Caco-2 (cell line): Measurements from ENCODE around the gene ZBTB1. TPM values are rescaled to one million over a fixed set of nuclear protein-coding genes. Genes with fewer than 3 reads are reported as not detected.

ENCODE experiments used
- BruUV-seq: library from RNA; stranded (reverse); fragments of 400-500 nt; replicated peaks from 2 replicates; lab custom pipeline; 2021; lab: Mats Ljungman, UMichigan
- CTCF ChIA-PET: fragments of 300-600 bp; sonication (Branson Sonifier 250); formaldehyde crosslinking; loops from one replicate; lab custom pipeline; 2022; ENCODE audit warnings: antibody characterized with exemption; lab: Charles Lee
- POLR2A ChIA-PET: fragments of 300-600 bp; sonication (Branson Sonifier 250); formaldehyde crosslinking; loops from one replicate; lab custom pipeline; 2022; ENCODE audit warnings: antibody characterized with exemption; lab: Charles Lee
- DNase-seq, 2 experiments: peaks; one replicate each; pipeline versions ENCODE4 v3.0.0 to v3.0.0-alpha.2; 2020 to 2022
- H3K27me3 ChIP-seq: replicated peaks from 2 replicates; pipeline ENCODE4 v1.6.0; 2011; ENCODE audit warnings: low read length; ENCODE audit not compliant: control insufficient read depth, insufficient read depth
- H3K36me3 ChIP-seq: 2 replicates; pipeline ENCODE4 v1.5.1; 2011; ENCODE audit warnings: low read length; ENCODE audit not compliant: control insufficient read depth, insufficient read depth
- H3K4me1 ChIP-seq: fragments of 250-450 bp; sonication (Bioruptor Pico); 2 replicates; pipeline ENCODE4 v1.5.1; 2020; ENCODE audit warnings: mild to moderate bottlenecking
- H3K4me3 ChIP-seq: 2 replicates; pipeline ENCODE4 v1.5.1; 2011; ENCODE audit warnings: low read depth, mild to moderate bottlenecking, control low read depth, low read length
- H3K9me3 ChIP-seq: fragments of 250-450 bp; sonication (Bioruptor Pico); 2 replicates; pipeline ENCODE4 v1.5.1; 2020; ENCODE audit warnings: mild to moderate bottlenecking, moderate library complexity
- H3K27ac Mint-ChIP-seq: one replicate; pipeline ENCODE4 v1.8.0; 2022; ENCODE audit warnings: mixed read lengths; ENCODE audit not compliant: unreplicated experiment
- H3K27me3 Mint-ChIP-seq: one replicate; pipeline ENCODE4 v1.8.0; 2022; ENCODE audit warnings: mixed read lengths; ENCODE audit not compliant: insufficient read depth, unreplicated experiment
- H3K36me3 Mint-ChIP-seq: one replicate; pipeline ENCODE4 v1.8.0; 2022; ENCODE audit warnings: mild to moderate bottlenecking, mixed read lengths; ENCODE audit not compliant: insufficient read depth, unreplicated experiment
- H3K4me1 Mint-ChIP-seq: one replicate; pipeline ENCODE4 v1.8.0; 2022; ENCODE audit warnings: low read depth, mixed read lengths; ENCODE audit not compliant: unreplicated experiment
- H3K4me3 Mint-ChIP-seq: one replicate; pipeline ENCODE4 v1.8.0; 2022; ENCODE audit warnings: mild to moderate bottlenecking, moderate library complexity, mixed read lengths; ENCODE audit not compliant: unreplicated experiment
- H3K9me3 Mint-ChIP-seq: one replicate; pipeline ENCODE4 v1.8.0; 2022; ENCODE audit warnings: mixed read lengths; ENCODE audit not compliant: unreplicated experiment
- CTCF ChIP-seq, 2 experiments: fragments of 200-600 bp in 1 of 2; IDR thresholded peaks; 1 replicate in 1 of 2; 2 replicates in 1 of 2; pipeline versions ENCODE4 v1.5.1 to v1.8.0; 2011 to 2022; ENCODE audit warnings: antibody characterized with exemption in 1 of 2, control low read depth in 1 of 2, inconsistent platforms in 1 of 2, low read depth in 1 of 2, low read length in 1 of 2, mild to moderate bottlenecking in 1 of 2, moderate library complexity in 1 of 2; ENCODE audit not compliant: insufficient read depth in 1 of 2, severe bottlenecking in 1 of 2, unreplicated experiment in 1 of 2
- intact Hi-C: fragments of 100-400 bp; cut with micrococcal nuclease; formaldehyde crosslinking; loops from one replicate; pipeline ENCODE4 v1.10.0; 2022; ENCODE audit not compliant: unreplicated experiment
- total RNA-seq: library from RNA; stranded (reverse); gene quantifications from 2 replicates; pipeline ENCODE4 v1.2.3, GENCODE V29; 2022

The ZBTB1 gene
- total RNA-seq, 1 experiment from 2014 or later = 34.3 TPM

GRCh38 chr14:64465191-64465822 lies 39.3 kb upstream of the ZBTB1 start, which contains the start of gene AKAP5:
Gene AKAP5 (plus strand): TSS chr14:64465499. CDS start chr14:64468395, 2,896 bp downstream.
- H3K27ac Mint-ChIP-seq = peak within 1 kb of the TSS; percentile 93
- peak within 1 kb of the TSS; percentile 96 for H3K4me3 Mint-ChIP-seq
- Histone ChIP-seq H3K36me3 (no peaks in the 10 kb centered on the region), H3K4me3 (peak within 1 kb of the TSS; percentile 97), H3K9me3 (no peaks in the 10 kb centered on the region), H3K27me3 (no peaks in the 10 kb centered on the region), H3K4me1 (peaks cover 30% of the 10 kb centered on the region)
- H3K4me1 Mint-ChIP-seq = peaks cover 10% of the 10 kb centered on the region
- no peak for TF ChIP-seq CTCF (IDR thresholded peaks at IDR 0.05; ENCODE audit: insufficient read depth in 1 of 2, low read depth in 1 of 2, low read length in 1 of 2, severe bottlenecking in 1 of 2, unreplicated experiment in 1 of 2)
- H3K9me3 Mint-ChIP-seq = no peaks in the 10 kb centered on the region
- CTCF ChIA-PET = interaction anchor here (0.5 to 1.5 kb wide), 5 partner anchors 35 to 427 kb away, joined by 3 to 6 read pairs (median 3); partner anchors contain the start of gene HSPA2
- H3K27me3 Mint-ChIP-seq = no peaks in the 10 kb centered on the region
- peak; percentile 83 to 94 for DNase-seq
- H3K36me3 Mint-ChIP-seq = peaks cover 40% of the 10 kb centered on the region
- intact Hi-C loops = loop anchor here (1.0 to 5.0 kb wide), 3 partner anchors 27 to 128 kb away; partner anchors contain the start of gene ZBTB25
- BruUV-seq = no TSS peak
- POLR2A ChIA-PET = interaction anchor here (1.0 kb wide), 1 partner anchor 180 kb away, joined by 4 read pairs; no protein-coding TSS in a partner anchor

DNA sequence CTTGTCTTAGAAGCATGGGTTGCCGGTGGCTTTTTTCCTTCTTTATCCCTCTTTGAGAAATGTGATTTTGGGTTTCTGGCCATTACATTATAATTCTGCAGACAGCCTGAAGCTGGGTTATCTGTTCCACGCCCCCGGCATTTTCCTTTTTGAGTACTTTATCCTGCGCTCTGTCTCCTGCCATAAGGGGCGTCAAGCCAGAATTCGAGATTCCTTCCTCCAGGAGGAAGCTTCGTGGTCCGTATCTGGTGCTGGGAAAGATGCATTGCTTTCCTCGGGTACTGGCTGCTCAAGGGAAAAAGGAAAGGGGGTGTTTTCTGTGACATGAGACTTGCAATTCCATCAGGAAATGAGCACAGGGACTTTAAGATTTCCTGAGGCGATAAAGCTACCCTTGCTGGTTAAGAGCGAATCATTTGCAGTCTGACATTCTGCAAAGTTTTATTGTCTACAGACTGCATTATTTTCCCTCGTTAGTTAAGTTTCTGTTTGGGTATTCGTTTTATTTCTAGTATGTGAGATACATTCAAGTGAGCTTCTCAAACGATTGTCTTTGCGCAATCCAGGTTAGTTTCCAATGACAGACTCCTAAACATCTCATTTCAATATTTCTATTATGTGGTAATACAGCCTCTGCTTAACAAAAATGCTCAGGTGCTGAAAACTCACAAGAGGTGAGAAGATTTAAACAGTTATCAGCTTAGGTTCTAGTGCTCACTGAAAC lies 38.6 kb upstream of the ZBTB1 start:
- POLR2A ChIA-PET = interaction anchor here (0.5 to 1.0 kb wide), 2 partner anchors 78 to 180 kb away, joined by 3 to 4 read pairs; no protein-coding TSS in a partner anchor
- Histone ChIP-seq H3K9me3 (no peaks in the 10 kb centered on the region), H3K27me3 (no peaks in the 10 kb centered on the region), H3K36me3 (no peaks in the 10 kb centered on the region), H3K4me3 (peak overlapping the region; percentile 97), H3K4me1 (peaks cover 30% of the 10 kb centered on the region)
- Mint-ChIP-seq H3K27ac (peak overlapping the region; percentile 93), H3K9me3 (no peaks in the 10 kb centered on the region), H3K4me1 (peaks cover 10% of the 10 kb centered on the region), H3K4me3 (peak overlapping the region; percentile 96), H3K27me3 (no peaks in the 10 kb centered on the region), H3K36me3 (peaks cover 34% of the 10 kb centered on the region)
- DNase-seq = peak; percentile 58 to 60
- BruUV-seq = TSS peak; percentile 45
- TF ChIP-seq CTCF (IDR thresholded peaks at IDR 0.05; ENCODE audit: insufficient read depth in 1 of 2, low read depth in 1 of 2, low read length in 1 of 2, severe bottlenecking in 1 of 2, unreplicated experiment in 1 of 2) = peak in 1 of 2 experiments; percentile 13
- intact Hi-C loops = loop anchor here (1.0 to 5.0 kb wide), 3 partner anchors 27 to 129 kb away; partner anchors contain the start of gene ZBTB25
- CTCF ChIA-PET = interaction anchor here (0.5 to 1.5 kb wide), 5 partner anchors 35 to 122 kb away, joined by 3 to 6 read pairs (median 3); partner anchors contain the start of gene HSPA2

DNA sequence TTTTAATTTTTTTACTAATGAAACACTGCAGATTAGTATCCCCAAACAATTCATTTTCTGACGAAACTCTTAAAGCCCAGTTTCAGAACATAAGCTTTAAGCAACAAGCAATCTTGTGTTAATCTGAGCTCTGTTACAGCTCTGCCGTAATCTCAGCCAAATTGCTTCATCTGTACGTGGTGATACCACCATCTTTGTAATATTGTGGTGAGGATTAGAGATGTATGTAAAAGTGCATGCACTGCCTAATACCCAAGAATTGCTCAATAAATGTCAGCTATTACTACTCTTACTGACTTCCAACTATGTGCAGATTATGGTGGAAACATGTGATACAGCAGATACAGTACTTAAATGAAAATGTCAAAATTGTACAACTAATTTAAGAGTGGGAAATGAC lies 37.5 kb upstream of the ZBTB1 start:
- H3K36me3 ChIP-seq = no peaks in the 10 kb centered on the region
- H3K4me3 Mint-ChIP-seq = peak overlapping the region; percentile 27
- no peaks in the 10 kb centered on the region for H3K9me3 Mint-ChIP-seq
- peaks cover 10% of the 10 kb centered on the region for H3K4me1 Mint-ChIP-seq
- DNase-seq = no peak
- H3K9me3 ChIP-seq = no peaks in the 10 kb centered on the region
- POLR2A ChIA-PET = no interaction called here
- CTCF ChIA-PET = interaction anchor here (0.6 to 1.5 kb wide), 2 partner anchors 12 to 16 kb away, joined by 3 to 4 read pairs; no protein-coding TSS in a partner anchor
- no TSS peak for BruUV-seq
- no peaks in the 10 kb centered on the region for H3K27me3 ChIP-seq
- no peaks in the 10 kb centered on the region for H3K27me3 Mint-ChIP-seq
- peaks cover 30% of the 10 kb centered on the region for H3K4me1 ChIP-seq
- H3K27ac Mint-ChIP-seq = no peak overlapping the region
- H3K36me3 Mint-ChIP-seq = peaks cover 25% of the 10 kb centered on the region
- intact Hi-C loops = loop anchor here (5.0 kb wide), 1 partner anchor 130 kb away; no protein-coding TSS in a partner anchor
- TF ChIP-seq CTCF (IDR thresholded peaks at IDR 0.05; ENCODE audit: insufficient read depth in 1 of 2, low read depth in 1 of 2, low read length in 1 of 2, severe bottlenecking in 1 of 2, unreplicated experiment in 1 of 2) = no peak
- no peak overlapping the region for H3K4me3 ChIP-seq
